T-cell (primary cell): ENCODE measurements around the gene C2CD3. TPM values are rescaled to one million over a fixed set of nuclear protein-coding genes. Genes with fewer than 3 reads are reported as not detected.
A peak's percentile ranks its signal among the peaks of the same experiment; 100 is the strongest.
"Not testable (repeated sequence)": the region's sequence is repeated elsewhere in the genome, so short reads cannot be mapped to it uniquely, and the experiment has no call there.

Experiments used
- ATAC-seq, 4 experiments: fragments of 200-7000 bp in 3 of 4; fragments of 150-1000 bp in 1 of 4; cut with Tn5 transposase; replicated peaks in 1 of 4; 1 replicate in 3 of 4; 2 replicates in 1 of 4; pipeline ENCODE4 v1.10.0; 2021; ENCODE audit warnings: moderate library complexity in 3 of 4, mild to moderate bottlenecking in 2 of 4, moderate number of reproducible peaks in 1 of 4
- CTCF ChIA-PET, 2 donors: fragments of 300-600 bp; sonication (Branson Sonifier 250); formaldehyde crosslinking; loops; one replicate each; lab custom pipeline; 2022; ENCODE audit warnings: antibody characterized with exemption in 2 of 2; lab: Charles Lee
- POLR2A ChIA-PET, 2 donors: fragments of 300-600 bp; sonication (Branson Sonifier 250); formaldehyde crosslinking; loops; one replicate each; lab custom pipeline; 2022; ENCODE audit warnings: antibody characterized with exemption in 2 of 2; lab: Charles Lee
- DNase-seq, 35 experiments: peaks; one replicate each; pipeline versions ENCODE4 v3.0.0 to v3.0.0-alpha.2; 2013 to 2023
- H3K27ac ChIP-seq: one replicate; pipeline ENCODE4 v1.5.1; 2013; ENCODE audit warnings: low read length
- H3K27me3 ChIP-seq, 2 experiments: replicated peaks in 1 of 2; 1 replicate in 1 of 2; 2 replicates in 1 of 2; pipeline versions ENCODE4 v1.6.1 to v1.7.0; 2013; ENCODE audit warnings: low read length in 1 of 2, mixed read lengths in 1 of 2; ENCODE audit not compliant: control insufficient read depth in 2 of 2, insufficient read depth in 2 of 2; ENCODE audit errors: extremely low read depth in 1 of 2
- H3K36me3 ChIP-seq, 2 donors: 1 replicate in 1 of 2; 2 replicates in 1 of 2; pipeline versions ENCODE4 v1.6.1 to v1.7.0; 2013; ENCODE audit warnings: low read length in 1 of 2; ENCODE audit not compliant: control insufficient read depth in 2 of 2, insufficient read depth in 1 of 2; ENCODE audit errors: extremely low read depth in 1 of 2
- H3K4me1 ChIP-seq, 2 experiments: 1 replicate in 1 of 2; 2 replicates in 1 of 2; pipeline versions ENCODE4 v1.6.1 to v1.7.0; 2013; ENCODE audit warnings: low read length in 2 of 2, mixed read lengths in 1 of 2; ENCODE audit not compliant: insufficient read depth in 2 of 2, control insufficient read depth in 1 of 2; ENCODE audit errors: extremely low read depth in 1 of 2
- H3K4me3 ChIP-seq, 2 donors: 1 replicate in 1 of 2; 2 replicates in 1 of 2; pipeline versions ENCODE4 v1.5.1 to v1.7.0; 2013; ENCODE audit warnings: mild to moderate bottlenecking in 2 of 2, low read length in 1 of 2, moderate library complexity in 1 of 2; ENCODE audit not compliant: control insufficient read depth in 1 of 2; ENCODE audit errors: extremely low read depth in 1 of 2
- H3K9me3 ChIP-seq: 2 replicates; pipeline ENCODE4 v1.7.0; 2013
- H3K27ac Mint-ChIP-seq, 2 donors: one replicate each; pipeline ENCODE4 v1.8.0; 2020 to 2021; ENCODE audit warnings: mild to moderate bottlenecking in 2 of 2, mixed read lengths in 2 of 2
- H3K27me3 Mint-ChIP-seq, 2 donors: one replicate each; pipeline ENCODE4 v1.8.0; 2021 to 2022; ENCODE audit warnings: mixed read lengths in 2 of 2
- H3K36me3 Mint-ChIP-seq: one replicate; pipeline ENCODE4 v1.8.0; 2021; ENCODE audit warnings: mixed read lengths
- H3K4me1 Mint-ChIP-seq, 3 donors: one replicate each; pipeline ENCODE4 v1.8.0; 2020 to 2022; ENCODE audit warnings: mixed read lengths in 3 of 3, mild to moderate bottlenecking in 1 of 3
- H3K4me3 Mint-ChIP-seq, 3 donors: one replicate each; pipeline ENCODE4 v1.8.0; 2020 to 2022; ENCODE audit warnings: mild to moderate bottlenecking in 3 of 3, mixed read lengths in 3 of 3, moderate library complexity in 3 of 3
- H3K9me3 Mint-ChIP-seq, 3 donors: one replicate each; pipeline ENCODE4 v1.8.0; 2020 to 2022; ENCODE audit warnings: mixed read lengths in 3 of 3
- whole genome bisulfite sequencing: methylation state at CpG from one replicate; pipeline ENCODE4 v1.1.5; 2013; ENCODE audit warnings: missing lambda C conversion rate; ENCODE audit not compliant: insufficient coverage; 5-methylcytosine and 5-hydroxymethylcytosine counted together
- total RNA-seq, 35 experiments: library from RNA in 6 of 35; stranded (reverse) in 6 of 35; fragments of 120-200 nt in 1 of 35; gene quantifications; one replicate each; pipeline versions ENCODE4 v1.2.1 to v1.2.4 and lab custom pipeline; 2013 to 2026

C2CD3 gene
- total RNA-seq, 5 donors from 2014 or later (not counting 1 experiment from before 2014, with no cell fraction given) = 37.0 to 47.7 (median 41.0) TPM

DNA sequence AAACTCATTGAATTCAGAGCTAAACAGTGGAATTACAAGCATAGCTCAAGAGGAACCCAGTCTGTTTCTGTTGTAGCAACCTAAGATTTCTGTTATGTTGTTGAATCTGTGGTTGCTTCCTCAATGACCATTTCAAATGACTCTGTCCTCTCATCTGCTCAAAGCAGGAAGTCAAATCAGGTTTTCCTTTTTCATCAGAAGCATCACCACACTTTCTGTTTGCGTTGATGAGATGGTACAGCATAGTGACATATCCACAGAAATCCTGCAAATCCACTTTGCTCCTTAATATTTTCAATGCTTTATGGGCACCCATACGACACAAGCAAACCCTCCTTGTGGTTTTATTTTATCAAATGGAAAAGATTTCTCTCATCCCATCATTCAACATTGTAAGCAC lies 175.6 kb downstream of the C2CD3 start:
- Mint-ChIP-seq H3K36me3 (no peaks in the 10 kb centered on the region), H3K27me3 (no peaks in the 10 kb centered on the region), H3K4me1 (peaks cover 72 to 81% (median 75%) of the 10 kb centered on the region in 3 donors), H3K4me3 (peak overlapping the region; percentile 70 to 78 (median 71)), H3K9me3 (no peaks in the 10 kb centered on the region), H3K27ac (peak overlapping the region; percentile 96 to 99)
- Histone ChIP-seq H3K36me3 (no peaks in the 10 kb centered on the region), H3K9me3 (no peaks in the 10 kb centered on the region), H3K4me1 (peaks cover 59 to 62% of the 10 kb centered on the region in 2 experiments), H3K27ac (peak overlapping the region; percentile 98), H3K4me3 (peak overlapping the region; percentile 18 to 34), H3K27me3 (no peaks in the 10 kb centered on the region)
- POLR2A ChIA-PET = interaction anchor here (0.6 to 5.5 kb wide), 23 partner anchors 9 to 210 kb away, joined by 3 to 199 read pairs (median 5); partner anchors contain the start of genes UCP2 (in 2 of the 2), UCP3 (in 2 of the 2) and C2CD3 (in 1 of the 2)
- CTCF ChIA-PET = interaction anchor here (0.5 to 2.7 kb wide), 12 partner anchors 10 to 1277 kb away, joined by 3 to 23 read pairs (median 4); partner anchors contain the start of genes C2CD3 (in 1 of the 2), PPME1 (in 1 of the 2) and UCP2 (in 1 of the 2)
- no CpG with 5 or more reads among the region's 2 CpGs for WGBS
- peak in 5 of 35 experiments; percentile 31 to 87 (median 54) for DNase-seq
- ATAC-seq = peak; percentile 73 to 81 (median 75)

DNA sequence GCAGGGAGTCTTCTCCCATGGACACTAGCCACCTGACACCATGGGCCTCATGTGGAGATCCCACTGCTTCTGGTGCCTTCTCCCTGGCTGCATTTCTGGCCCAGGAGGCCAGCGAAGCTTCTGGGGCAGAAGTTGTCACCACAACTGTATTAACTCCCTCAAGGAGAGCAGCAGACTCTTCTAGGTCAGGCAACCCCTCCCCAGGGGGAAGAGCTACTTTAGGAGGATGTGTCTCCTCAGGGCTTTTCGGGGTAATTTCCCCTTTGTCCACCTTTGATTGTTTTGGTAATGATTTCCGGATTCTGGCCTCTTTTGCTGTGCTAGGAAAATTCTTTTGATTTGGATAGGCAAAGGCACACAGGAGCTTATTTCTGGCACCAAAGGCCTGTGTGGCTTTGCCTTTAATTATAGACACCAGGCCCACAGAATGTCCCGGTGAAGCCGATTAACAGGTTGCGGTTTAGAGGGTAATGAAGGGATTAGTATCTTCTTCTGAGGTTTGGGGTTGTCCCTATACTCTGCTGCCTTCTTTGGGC lies 179.3 kb downstream of the C2CD3 start:
- Mint-ChIP-seq H3K9me3 (no peaks in the 10 kb centered on the region), H3K36me3 (no peaks in the 10 kb centered on the region), H3K27ac (peak overlapping the region; percentile 75 to 84), H3K4me1 (peaks cover 46 to 55% (median 52%) of the 10 kb centered on the region in 3 donors), H3K4me3 (no peak overlapping the region), H3K27me3 (no peaks in the 10 kb centered on the region)
- Histone ChIP-seq H3K27ac (peak overlapping the region; percentile 60), H3K27me3 (no peaks in the 10 kb centered on the region), H3K9me3 (no peaks in the 10 kb centered on the region), H3K4me3 (no peak overlapping the region), H3K4me1 (peaks cover 36 to 47% of the 10 kb centered on the region in 2 experiments), H3K36me3 (no peaks in the 10 kb centered on the region)
- no CpG with 5 or more reads among the region's 6 CpGs for whole genome bisulfite sequencing
- CTCF ChIA-PET = interaction anchor here in 1 of 2 donors (0.7 kb wide), 1 partner anchor 14 kb away, joined by 3 read pairs; no protein-coding TSS in a partner anchor
- ATAC-seq (no peak), DNase-seq (no peak)
- POLR2A ChIA-PET = interaction anchor here (0.6 to 1.1 kb wide), 2 partner anchors 13 to 207 kb away, joined by 3 to 5 read pairs; no protein-coding TSS in a partner anchor

- Histone ChIP-seq H3K4me3 (no peak overlapping the region), H3K9me3 (no peaks in the 10 kb centered on the region), H3K27ac (no peak overlapping the region), H3K27me3 (no peaks in the 10 kb centered on the region), H3K4me1 (peaks cover 30 to 43% of the 10 kb centered on the region in 2 experiments), H3K36me3 (no peaks in the 10 kb centered on the region)
- ChIA-PET POLR2A (interaction anchor here in 1 of 2 donors (1.1 kb wide), 1 partner anchor 12 kb away, joined by 3 read pairs; no protein-coding TSS in a partner anchor), CTCF (no interaction called here)
- Mint-ChIP-seq H3K36me3 (no peaks in the 10 kb centered on the region), H3K4me1 (peaks cover 40 to 50% (median 44%) of the 10 kb centered on the region in 3 donors), H3K27ac (peak overlapping the region; percentile 75 to 79), H3K9me3 (no peaks in the 10 kb centered on the region), H3K4me3 (no peak overlapping the region), H3K27me3 (no peaks in the 10 kb centered on the region)
- WGBS = no CpG with 5 or more reads among the region's 2 CpGs
- no peak for ATAC-seq
- DNase-seq = no peak
These were observed 180.1 kb downstream of the C2CD3 start for GRCh38 chr11:73990730-73991129.

DNA sequence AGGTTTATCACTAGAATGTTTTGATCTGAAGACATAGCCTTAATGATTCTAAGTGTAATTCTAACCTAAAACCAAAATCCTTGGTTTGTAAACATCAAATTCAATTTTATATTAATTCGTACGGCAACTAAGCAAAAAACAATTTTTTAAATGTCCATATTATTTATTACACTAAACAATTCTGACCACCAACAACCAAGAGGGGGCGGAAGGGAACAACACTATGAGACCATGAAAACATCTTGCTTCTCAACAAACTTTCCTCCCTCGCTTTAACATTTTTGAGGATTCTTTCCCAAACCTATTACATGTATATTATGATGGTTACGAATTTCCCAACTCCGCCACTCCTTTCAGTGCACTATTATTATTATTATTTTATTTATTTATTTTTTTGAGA lies 181.6 kb downstream of the C2CD3 start:
- CTCF ChIA-PET = no interaction called here
- Histone ChIP-seq H3K36me3 (no peaks in the 10 kb centered on the region), H3K27me3 (no peaks in the 10 kb centered on the region), H3K4me3 (no peak overlapping the region), H3K27ac (no peak overlapping the region), H3K9me3 (no peaks in the 10 kb centered on the region), H3K4me1 (peaks cover 34 to 35% of the 10 kb centered on the region in 2 experiments)
- Mint-ChIP-seq H3K27ac (no peak overlapping the region), H3K9me3 (no peaks in the 10 kb centered on the region), H3K27me3 (no peaks in the 10 kb centered on the region), H3K4me3 (no peak overlapping the region), H3K4me1 (peaks cover 29 to 40% (median 32%) of the 10 kb centered on the region in 3 donors), H3K36me3 (no peaks in the 10 kb centered on the region)
- POLR2A ChIA-PET = no interaction called here
- ATAC-seq (no peak), DNase-seq (peak in 1 of 35 experiments; percentile 46)
- WGBS = no CpG with 5 or more reads among the region's 6 CpGs

DNA sequence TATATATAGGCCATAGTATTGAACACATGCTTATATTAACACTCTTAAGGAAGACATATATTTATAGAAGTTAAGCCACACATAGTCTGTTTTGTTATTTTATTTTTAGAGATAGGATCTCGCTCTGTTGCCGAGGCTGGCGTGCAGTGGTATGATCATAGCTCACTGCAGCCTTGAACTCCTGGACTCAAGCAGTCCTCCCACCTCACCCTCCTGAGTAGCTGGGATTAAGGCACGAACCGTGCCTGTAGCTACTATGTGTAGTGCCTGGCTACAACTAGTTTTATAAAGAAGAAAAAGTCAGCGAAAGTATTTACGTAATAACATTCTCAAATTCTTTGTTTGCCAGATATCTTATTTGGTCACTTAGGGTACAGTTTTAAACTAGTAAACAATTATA lies 182.6 kb downstream of the C2CD3 start:
- Histone ChIP-seq H3K4me3 (no peak overlapping the region), H3K36me3 (no peaks in the 10 kb centered on the region), H3K9me3 (no peaks in the 10 kb centered on the region), H3K4me1 (peaks cover 33 to 35% of the 10 kb centered on the region in 2 experiments), H3K27me3 (no peaks in the 10 kb centered on the region), H3K27ac (no peak overlapping the region)
- no CpG with 5 or more reads among the region's 7 CpGs for WGBS
- H3K27ac Mint-ChIP-seq = no peak overlapping the region
- CTCF ChIA-PET = no interaction called here
- H3K4me3 Mint-ChIP-seq = no peak overlapping the region
- no peak for ATAC-seq
- no peaks in the 10 kb centered on the region for H3K9me3 Mint-ChIP-seq
- no peaks in the 10 kb centered on the region for H3K36me3 Mint-ChIP-seq
- peaks cover 29 to 46% (median 41%) of the 10 kb centered on the region in 3 donors for H3K4me1 Mint-ChIP-seq
- POLR2A ChIA-PET = interaction anchor here in 1 of 2 donors (0.7 kb wide), 1 partner anchor 17 kb away, joined by 3 read pairs; no protein-coding TSS in a partner anchor
- H3K27me3 Mint-ChIP-seq = no peaks in the 10 kb centered on the region
- DNase-seq = no peak

GRCh38 chr11:73985661-73986060 lies 185.1 kb downstream of the C2CD3 start:
- H3K27ac ChIP-seq = not testable (repeated sequence)
- 100% methylated on average over 1 of the region's 4 CpGs for WGBS

More at GRCh38 chr11:73985661-73986060, 185.1 kb downstream of the C2CD3 start:
- H3K4me3 Mint-ChIP-seq, H3K9me3 Mint-ChIP-seq, H3K9me3 ChIP-seq, H3K36me3 ChIP-seq, H3K27me3 Mint-ChIP-seq, DNase-seq, H3K4me3 ChIP-seq, H3K27me3 ChIP-seq, ATAC-seq: not testable (repeated sequence)
- Mint-ChIP-seq H3K27ac (peak overlapping the region; percentile 48 to 59), H3K36me3 (peaks cover 15% of the 10 kb centered on the region), H3K4me1 (peaks cover 18 to 33% (median 22%) of the 10 kb centered on the region in 3 donors)
- ChIA-PET CTCF (interaction anchor here in 1 of 2 donors (0.7 to 1.5 kb wide), 2 partner anchors 16 to 19 kb away, joined by 3 to 5 read pairs; no protein-coding TSS in a partner anchor), POLR2A (interaction anchor here in 1 of 2 donors (0.6 to 6.4 kb wide), 3 partner anchors 9 to 21 kb away, joined by 5 to 199 read pairs (median 13); no protein-coding TSS in a partner anchor)
- H3K4me1 ChIP-seq = peaks cover 14 to 23% of the 10 kb centered on the region in 2 experiments
